Measurements from ENCODE around the gene AGAP5.

The AGAP5 gene

GRCh38 chr10:73650537-73651331 lies 47.2 kb downstream of the AGAP5 start:
- DNase-seq = no peak

DNA sequence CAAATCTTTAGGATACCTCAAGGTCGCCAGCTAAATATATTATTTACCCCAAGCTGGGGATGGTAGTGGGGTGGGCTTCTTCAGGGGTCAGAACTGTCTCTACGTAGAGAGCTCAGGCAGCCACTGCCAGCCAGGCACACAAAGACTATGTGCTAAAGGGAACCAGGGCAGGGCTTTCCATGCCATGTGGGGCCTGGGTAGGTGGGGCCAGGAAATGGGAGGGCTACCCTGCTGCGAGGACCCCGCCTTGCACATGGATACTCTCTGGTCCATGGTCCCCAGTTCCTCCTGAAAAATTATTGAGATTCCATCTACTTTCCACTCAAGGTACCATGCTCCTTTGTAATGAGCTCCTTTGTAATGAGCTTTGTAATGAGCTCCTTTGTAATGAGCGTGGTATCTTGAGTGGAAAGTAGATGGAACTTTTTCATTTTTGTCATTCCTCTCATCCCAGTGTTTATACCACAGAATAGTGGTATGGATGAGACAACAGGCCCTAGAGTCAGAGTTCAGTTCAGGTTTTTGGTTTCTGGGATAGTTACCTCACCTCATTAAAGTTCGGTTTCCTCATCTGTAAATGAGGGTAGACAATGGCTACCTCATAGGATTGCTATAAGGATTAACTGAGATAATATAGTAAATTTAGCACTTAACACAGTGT lies 47.9 kb downstream of the AGAP5 start:
- DNase-seq = no peak

DNA sequence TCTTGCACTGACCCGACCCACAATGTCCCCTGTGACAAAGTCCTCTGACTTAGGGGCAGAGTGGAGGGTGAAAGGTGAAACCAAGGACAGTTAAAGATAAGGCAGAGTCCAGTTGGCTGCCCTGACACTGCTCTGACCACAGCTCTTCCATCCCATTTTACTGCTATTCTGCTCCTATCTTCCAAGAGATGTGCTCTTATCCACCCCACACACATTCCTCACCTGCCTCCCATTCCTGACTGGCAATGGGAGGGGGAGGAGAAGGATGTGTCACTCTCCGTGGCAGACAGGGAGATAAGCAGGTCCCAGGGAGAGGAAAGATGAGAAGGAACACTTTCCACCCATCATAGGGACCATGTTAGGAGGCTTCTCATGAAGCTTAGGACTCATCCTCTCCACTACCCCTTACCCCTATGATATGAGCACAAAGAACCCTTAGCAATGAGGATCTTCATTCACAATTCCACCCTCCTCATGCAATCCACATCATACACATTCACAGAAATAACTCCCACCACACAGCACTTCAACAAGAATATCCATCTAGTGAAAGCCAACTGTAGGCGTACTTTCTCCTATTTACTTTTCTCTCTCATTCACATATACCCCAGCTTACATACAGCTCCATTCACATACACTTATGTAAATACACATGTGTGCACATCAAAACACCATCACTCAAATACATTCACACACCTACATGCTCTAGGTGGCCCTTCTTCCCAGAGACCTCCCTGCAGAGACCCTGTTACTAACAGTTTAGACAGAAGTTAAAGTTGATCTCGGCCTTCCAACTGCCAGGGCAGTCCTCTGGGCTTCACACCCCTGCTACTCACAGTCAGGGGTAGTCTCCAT lies 48.7 kb downstream of the AGAP5 start:
- DNase-seq = no peak

GRCh38 chr10:73647875-73648651 lies 49.8 kb downstream of the AGAP5 start:
- DNase-seq = no peak

DNA sequence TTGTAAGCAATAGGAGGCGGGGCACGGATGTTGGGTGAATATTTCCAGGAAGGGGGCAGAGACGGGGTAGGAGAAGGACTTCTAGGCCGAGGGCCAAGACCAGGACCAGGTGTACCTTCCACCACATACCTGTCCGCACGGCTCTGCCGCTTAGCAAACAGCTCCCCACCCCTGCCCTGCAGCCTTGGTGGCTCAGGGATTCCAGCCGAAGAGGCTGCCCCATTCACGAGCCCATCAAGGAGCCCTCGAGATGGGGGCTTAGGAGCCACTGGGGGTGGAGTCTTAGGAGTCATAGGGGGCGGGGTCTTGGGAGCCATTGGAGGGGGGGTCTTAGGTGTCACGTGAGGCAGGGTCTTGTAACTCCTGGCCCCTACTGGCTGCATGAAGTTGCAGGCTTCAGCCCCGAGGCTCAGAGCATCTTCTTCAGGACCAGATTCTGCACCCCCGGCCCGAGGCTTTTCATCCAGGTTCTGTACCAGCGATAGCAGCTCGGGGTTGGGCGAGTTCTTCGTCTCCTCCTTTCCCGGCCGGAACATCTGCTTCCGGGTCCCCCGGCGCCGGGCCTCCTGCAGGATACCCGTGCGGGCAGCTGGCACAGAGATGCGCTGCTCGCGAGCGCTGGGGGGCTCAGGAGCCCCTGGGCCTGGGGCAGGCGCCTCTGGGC lies 50.6 kb downstream of the AGAP5 start:
- peak; percentile 32 for DNase-seq

DNA sequence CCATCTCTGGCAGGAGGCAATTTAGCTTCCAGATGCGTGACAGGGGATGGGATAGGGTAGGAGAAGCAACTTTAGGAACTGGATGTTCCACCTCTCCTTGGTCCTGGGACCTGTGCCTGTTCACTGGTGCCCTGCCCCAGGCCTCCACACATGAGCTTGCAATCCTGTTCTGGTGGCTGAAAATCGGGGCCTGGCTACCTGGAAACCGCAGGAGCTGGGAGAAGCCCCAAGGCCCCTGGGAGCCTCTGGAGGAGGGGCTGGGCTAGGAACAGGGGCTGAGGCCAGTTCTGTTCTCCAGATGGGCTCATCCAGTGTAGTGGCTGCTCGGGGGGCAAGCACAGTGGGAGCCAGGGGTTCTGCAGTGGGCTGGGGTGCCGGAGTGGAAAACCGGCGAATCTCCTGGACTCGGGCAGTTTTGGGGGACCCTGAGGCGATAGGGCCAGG lies 51.3 kb downstream of the AGAP5 start:
- no peak for DNase-seq

DNA sequence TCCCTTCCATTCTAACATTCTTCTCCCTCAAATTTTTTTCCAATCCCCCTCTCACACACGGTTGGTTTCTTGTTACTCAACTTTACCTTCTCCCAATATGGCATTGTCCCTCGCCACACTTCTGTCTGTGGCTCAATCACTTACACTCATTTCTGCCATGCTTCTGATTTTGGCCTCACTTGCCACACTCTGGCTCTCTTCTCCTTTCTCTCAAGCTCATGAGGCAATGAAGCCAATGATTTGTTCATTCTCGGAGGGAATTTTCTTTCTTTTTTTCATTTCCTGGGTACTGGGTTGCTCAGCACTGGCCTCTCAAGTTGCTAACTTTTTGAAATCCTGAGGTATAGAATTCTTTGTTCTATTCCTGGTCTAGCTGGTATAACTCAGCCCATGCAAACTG lies 52.7 kb downstream of the AGAP5 start:
- no peak for DNase-seq

GRCh38 chr10:73644767-73645166 lies 53.1 kb downstream of the AGAP5 start:
- no peak for DNase-seq

DNA sequence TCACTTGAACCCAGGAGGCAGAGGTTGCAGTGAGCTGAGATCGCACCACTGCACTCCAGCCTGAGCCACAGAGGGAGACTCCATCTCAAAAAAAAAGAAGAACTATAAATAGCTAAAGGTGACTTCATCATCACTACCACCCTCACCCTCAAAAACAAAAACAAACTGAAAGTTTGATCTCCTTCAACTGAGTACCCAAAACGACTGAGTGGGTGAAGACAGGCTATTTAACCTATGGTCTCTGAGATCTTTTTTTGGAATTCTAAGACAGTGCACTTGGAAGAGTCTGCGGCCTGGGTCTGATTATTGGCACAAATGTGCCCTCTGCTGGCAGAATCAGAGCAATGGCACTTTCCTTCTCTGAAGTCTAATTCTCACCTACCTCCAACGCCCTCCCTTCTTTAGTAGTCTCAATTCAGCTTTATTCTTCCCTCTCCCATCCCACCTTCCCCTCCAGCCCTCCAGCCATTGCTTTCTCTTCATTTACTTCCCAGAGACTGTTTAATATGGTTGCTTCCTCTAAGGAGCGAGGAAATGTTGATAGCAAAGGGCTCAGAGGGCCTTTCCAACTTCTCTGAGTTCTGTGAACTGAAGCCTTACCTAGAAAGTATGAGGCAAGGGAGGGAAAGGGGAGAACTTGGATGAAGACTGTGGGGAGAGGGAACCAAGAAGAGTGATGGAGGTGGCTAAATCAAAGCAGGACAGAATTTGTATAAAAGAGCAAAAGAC lies 53.7 kb downstream of the AGAP5 start:
- DNase-seq = peak; percentile 33

- no peak for DNase-seq
These were observed 54.5 kb downstream of the AGAP5 start for GRCh38 chr10:73643362-73643761.

- DNase-seq = no peak
These were observed 56.4 kb downstream of the AGAP5 start, which contains the start of gene MYOZ1 for GRCh38 chr10:73641328-73642060. MYOZ1 (minus strand) TSS chr10:73641474; CDS start chr10:73640017, 1,457 bp downstream.

- DNase-seq = no peak
These were observed 58.6 kb downstream of the AGAP5 start for GRCh38 chr10:73639286-73639685.

DNA sequence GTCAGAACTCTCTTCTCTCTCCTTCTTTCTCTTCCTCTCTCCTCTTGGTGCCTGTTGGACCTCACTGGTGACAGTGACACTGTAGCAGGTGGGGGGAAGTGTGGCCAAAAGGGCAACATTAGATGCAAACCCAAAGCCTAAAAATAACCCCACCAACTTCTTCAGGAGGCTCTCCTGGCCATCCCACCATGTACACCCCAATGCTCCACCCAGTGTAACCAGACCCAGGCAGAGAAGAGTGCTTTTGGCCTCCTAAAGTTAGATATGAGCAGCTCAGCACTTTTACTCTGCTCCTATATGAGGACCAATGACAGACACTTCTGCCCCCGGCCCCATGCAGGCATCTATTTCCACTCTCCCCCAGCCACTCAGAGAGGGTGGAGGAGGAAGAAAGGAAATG lies 62.1 kb downstream of the AGAP5 start:
- DNase-seq = no peak

DNA sequence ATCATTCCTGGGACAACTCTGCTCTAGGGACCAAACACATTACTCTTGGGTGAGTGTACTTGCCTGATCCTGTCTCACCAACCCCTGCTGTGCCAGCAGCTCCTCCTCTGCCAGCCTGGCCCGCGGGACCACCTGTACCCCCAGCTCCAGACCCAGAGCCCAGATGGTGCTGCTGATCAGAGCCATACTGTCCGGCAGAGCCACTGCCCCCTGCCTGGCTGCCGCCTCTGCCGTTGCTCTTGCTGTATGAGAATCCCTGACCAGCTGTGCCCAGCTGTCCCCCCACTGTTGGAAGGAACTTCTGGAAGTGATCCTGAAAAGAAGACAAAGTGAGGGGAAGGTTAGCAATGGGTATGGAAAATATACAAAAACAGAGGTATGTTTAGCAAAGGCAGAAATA lies 63.5 kb downstream of the AGAP5 start:
- DNase-seq = no peak

GRCh38 chr10:73629165-73629564 lies 68.7 kb downstream of the AGAP5 start:
- no peak for DNase-seq

DNA sequence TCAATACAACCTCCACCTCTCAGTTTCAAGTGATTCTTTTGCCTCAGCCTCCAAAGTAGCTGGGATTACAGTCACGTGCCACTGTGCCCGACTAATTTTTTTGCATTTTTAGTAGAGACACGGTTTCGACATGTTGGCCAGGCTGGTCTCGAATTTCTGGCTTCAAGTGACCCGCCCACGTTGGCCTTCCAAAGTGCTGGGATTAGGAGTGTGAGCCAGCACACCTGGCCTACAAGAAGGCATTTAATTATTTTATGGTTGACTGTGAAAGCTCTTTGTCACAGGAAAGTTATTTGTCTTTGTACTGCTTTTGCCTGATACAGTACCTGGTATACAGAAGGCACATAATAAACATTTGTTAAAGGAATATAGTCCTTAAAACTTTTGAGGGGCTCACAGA lies 69.5 kb downstream of the AGAP5 start:
- DNase-seq = no peak

DNA sequence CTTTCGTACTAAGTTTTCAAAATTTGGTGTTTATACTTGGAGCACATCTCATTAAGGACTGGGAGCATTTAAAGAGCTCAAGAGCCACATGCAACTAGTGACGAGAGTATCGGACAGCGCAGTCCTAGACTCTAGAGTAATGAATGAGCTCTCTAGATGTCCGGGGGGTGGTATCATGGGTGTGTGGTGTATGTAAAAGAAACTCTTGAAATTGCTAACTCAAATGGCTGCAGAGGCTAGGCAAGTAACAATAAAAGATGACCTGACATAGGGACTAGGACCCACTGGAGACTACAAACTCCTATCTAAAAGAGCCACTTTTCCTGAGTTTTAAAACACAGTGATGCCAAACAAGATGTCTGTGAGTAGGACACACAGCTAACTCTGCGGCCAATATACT lies 70.6 kb downstream of the AGAP5 start:
- DNase-seq = no peak

- DNase-seq = peak; percentile 92
These were observed 71.8 kb downstream of the AGAP5 start for GRCh38 chr10:73625884-73626752.

All from activated naive CD4-positive, alpha-beta T cell treated with anti-CD3 and anti-CD28 coated beads, Interleukin-2, amount 50 U/mL, for 16 hours (primary cell).